ENCODE measurements around the gene INSYN2B.

DNA sequence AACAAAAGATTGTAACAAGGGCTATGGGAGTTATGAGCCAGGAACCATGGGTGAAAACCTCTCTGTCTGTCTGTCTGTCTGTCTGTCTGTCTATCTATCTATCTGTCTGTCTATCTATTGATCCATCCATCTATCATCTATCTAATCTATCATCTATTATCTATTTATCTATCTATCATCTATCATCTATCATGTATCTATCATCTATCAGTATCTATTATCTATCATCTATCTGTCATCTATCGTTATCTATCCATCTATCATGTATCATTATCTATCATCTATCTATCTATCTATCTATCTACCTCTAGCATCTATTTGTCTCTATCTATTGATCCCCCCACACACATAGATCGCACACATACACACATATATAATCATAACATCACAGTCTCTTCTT, 112.9 kb downstream of the INSYN2B start:
- no peak for TF ChIP-seq EZH2 (IDR thresholded peaks at IDR 0.05; ENCODE audit: borderline replicate concordance, insufficient read depth, low read depth, low read length, poor library complexity, severe bottlenecking)
- TF ChIP-seq, protein P1, sequence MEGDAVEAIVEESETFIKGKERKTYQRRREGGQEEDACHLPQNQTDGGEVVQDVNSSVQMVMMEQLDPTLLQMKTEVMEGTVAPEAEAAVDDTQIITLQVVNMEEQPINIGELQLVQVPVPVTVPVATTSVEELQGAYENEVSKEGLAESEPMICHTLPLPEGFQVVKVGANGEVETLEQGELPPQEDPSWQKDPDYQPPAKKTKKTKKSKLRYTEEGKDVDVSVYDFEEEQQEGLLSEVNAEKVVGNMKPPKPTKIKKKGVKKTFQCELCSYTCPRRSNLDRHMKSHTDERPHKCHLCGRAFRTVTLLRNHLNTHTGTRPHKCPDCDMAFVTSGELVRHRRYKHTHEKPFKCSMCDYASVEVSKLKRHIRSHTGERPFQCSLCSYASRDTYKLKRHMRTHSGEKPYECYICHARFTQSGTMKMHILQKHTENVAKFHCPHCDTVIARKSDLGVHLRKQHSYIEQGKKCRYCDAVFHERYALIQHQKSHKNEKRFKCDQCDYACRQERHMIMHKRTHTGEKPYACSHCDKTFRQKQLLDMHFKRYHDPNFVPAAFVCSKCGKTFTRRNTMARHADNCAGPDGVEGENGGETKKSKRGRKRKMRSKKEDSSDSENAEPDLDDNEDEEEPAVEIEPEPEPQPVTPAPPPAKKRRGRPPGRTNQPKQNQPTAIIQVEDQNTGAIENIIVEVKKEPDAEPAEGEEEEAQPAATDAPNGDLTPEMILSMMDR (IDR thresholded peaks at IDR 0.05), result no peak

Measured in B cell (primary cell).